Adrenal gland (tissue), 5 donors: Measurements from ENCODE around the gene CNNM2.

Source experiments
- CTCF ChIP-seq, 6 experiments: fragments of 450-650 bp in 4 of 6; fragments of 200-600 bp in 2 of 6; sonication (generic) in 1 of 6; IDR thresholded peaks; 1 replicate in 5 of 6; 2 replicates in 1 of 6; pipeline versions ENCODE4 v1.5.1 to v1.8.0; 2016 to 2021; ENCODE audit warnings: antibody characterized with exemption in 6 of 6, mild to moderate bottlenecking in 2 of 6, moderate library complexity in 1 of 6
- POLR2A ChIP-seq, 2 donors: fragments of 450-650 bp; IDR thresholded peaks; one replicate each; pipeline ENCODE4 v1.6.1; 2017; ENCODE audit warnings: antibody characterized with exemption in 2 of 2, mild to moderate bottlenecking in 2 of 2, moderate library complexity in 1 of 2
- donor health status: DM: no; HTN: no; CAD: no.

- TF ChIP-seq CTCF (IDR thresholded peaks at IDR 0.05): no peak
- no peak for TF ChIP-seq POLR2A (IDR thresholded peaks at IDR 0.05)
Measured at GRCh38 chr10:103086261-103086660, 168.2 kb downstream of the CNNM2 start.
